Calu3 (cell line): ENCODE results near the gene NHERF2. TPM values are rescaled to one million over a fixed set of nuclear protein-coding genes. Genes with fewer than 3 reads are reported as not detected.

Source experiments
- BruUV-seq: library from RNA; stranded (reverse); fragments of 400-500 nt; replicated peaks from 2 replicates; lab custom pipeline; 2021; lab: Mats Ljungman, UMichigan
- CTCF ChIA-PET: fragments of 300-600 bp; sonication (Branson Sonifier 250); formaldehyde crosslinking; loops from one replicate; lab custom pipeline; 2022; ENCODE audit warnings: antibody characterized with exemption; lab: Charles Lee
- DNase-seq: peaks from one replicate; pipeline ENCODE4 v3.0.0; 2022
- H3K27ac Mint-ChIP-seq: one replicate; pipeline ENCODE4 v1.8.0; 2022; ENCODE audit warnings: mixed read lengths; ENCODE audit not compliant: unreplicated experiment
- H3K27me3 Mint-ChIP-seq: one replicate; pipeline ENCODE4 v1.8.0; 2022; ENCODE audit warnings: mixed read lengths; ENCODE audit not compliant: unreplicated experiment
- H3K36me3 Mint-ChIP-seq: one replicate; pipeline ENCODE4 v1.8.0; 2022; ENCODE audit warnings: mild to moderate bottlenecking, moderate library complexity, mixed read lengths; ENCODE audit not compliant: insufficient read depth, unreplicated experiment
- H3K4me1 Mint-ChIP-seq: one replicate; pipeline ENCODE4 v1.8.0; 2022; ENCODE audit warnings: mild to moderate bottlenecking, low read depth, mixed read lengths; ENCODE audit not compliant: unreplicated experiment
- H3K4me3 Mint-ChIP-seq: one replicate; pipeline ENCODE4 v1.8.0; 2022; ENCODE audit warnings: mild to moderate bottlenecking, low read depth, moderate library complexity, mixed read lengths; ENCODE audit not compliant: unreplicated experiment
- H3K9me3 Mint-ChIP-seq: one replicate; pipeline ENCODE4 v1.8.0; 2022; ENCODE audit warnings: low read depth, mixed read lengths; ENCODE audit not compliant: unreplicated experiment
- CTCF ChIP-seq: fragments of 200-600 bp; IDR thresholded peaks from one replicate; pipeline ENCODE4 v1.8.0; 2022; ENCODE audit warnings: antibody characterized with exemption; ENCODE audit not compliant: unreplicated experiment
- intact Hi-C: fragments of 100-400 bp; cut with micrococcal nuclease; formaldehyde crosslinking; loops from one replicate; pipeline ENCODE4 v1.10.0; 2022; ENCODE audit not compliant: unreplicated experiment
- total RNA-seq: library from RNA; stranded (reverse); gene quantifications from 2 replicates; pipeline ENCODE4 v1.2.3, GENCODE V29; 2022

Gene NHERF2
- total RNA-seq, 1 experiment from 2014 or later, result 15.7 TPM

- no TSS peak for BruUV-seq
- Mint-ChIP-seq H3K4me3 (no peak overlapping the region), H3K27ac (no peak overlapping the region), H3K27me3 (no peaks in the 10 kb centered on the region), H3K9me3 (no peaks in the 10 kb centered on the region), H3K4me1 (no peaks in the 10 kb centered on the region), H3K36me3 (peaks cover 56% of the 10 kb centered on the region)
- CTCF ChIA-PET, result interaction anchor here (0.6 kb wide), 1 partner anchor 45 kb away, joined by 4 read pairs; no protein-coding TSS in a partner anchor
- TF ChIP-seq CTCF, result no peak
- DNase-seq, result no peak
- intact Hi-C loops, result no loop called here
Measured at GRCh38 chr16:2076072-2076865, 49.6 kb downstream of the NHERF2 start.

GRCh38 chr16:2077016-2077415, 50.3 kb downstream of the NHERF2 start:
- no TSS peak for BruUV-seq
- Mint-ChIP-seq H3K27ac (no peak overlapping the region), H3K36me3 (peaks cover 54% of the 10 kb centered on the region), H3K4me1 (no peaks in the 10 kb centered on the region), H3K27me3 (no peaks in the 10 kb centered on the region), H3K9me3 (no peaks in the 10 kb centered on the region), H3K4me3 (no peak overlapping the region)
- CTCF ChIA-PET, result no interaction called here
- no peak for TF ChIP-seq CTCF
- intact Hi-C loops, result no loop called here
- DNase-seq, result no peak

GRCh38 chr16:2077696-2078095, 51.0 kb downstream of the NHERF2 start:
- no peak for DNase-seq
- no peak overlapping the region for H3K4me3 Mint-ChIP-seq
- peaks cover 59% of the 10 kb centered on the region for H3K36me3 Mint-ChIP-seq
- no peaks in the 10 kb centered on the region for H3K9me3 Mint-ChIP-seq
- intact Hi-C loops, result no loop called here
- no peak overlapping the region for H3K27ac Mint-ChIP-seq
- TF ChIP-seq CTCF, result no peak
- no TSS peak for BruUV-seq
- no peaks in the 10 kb centered on the region for H3K4me1 Mint-ChIP-seq
- CTCF ChIA-PET, result interaction anchor here (0.6 kb wide), 1 partner anchor 71 kb away, joined by 3 read pairs; no protein-coding TSS in a partner anchor
- H3K27me3 Mint-ChIP-seq, result no peaks in the 10 kb centered on the region

- H3K27me3 Mint-ChIP-seq, result no peaks in the 10 kb centered on the region
- H3K4me3 Mint-ChIP-seq, result no peak overlapping the region
- H3K9me3 Mint-ChIP-seq, result no peaks in the 10 kb centered on the region
- no peaks in the 10 kb centered on the region for H3K4me1 Mint-ChIP-seq
- CTCF ChIA-PET, result no interaction called here
- intact Hi-C loops, result no loop called here
- DNase-seq, result no peak
- no peak for TF ChIP-seq CTCF
- H3K27ac Mint-ChIP-seq, result no peak overlapping the region
- no TSS peak for BruUV-seq
- peaks cover 59% of the 10 kb centered on the region for H3K36me3 Mint-ChIP-seq
Measured at GRCh38 chr16:2078096-2078495, 51.4 kb downstream of the NHERF2 start.
